Measurements from ENCODE around the gene G6PC1. TPM values are rescaled to one million over a fixed set of nuclear protein-coding genes. Genes with fewer than 3 reads are reported as not detected.

Gene G6PC1
- polyA plus RNA-seq, 1 donor from 2014 or later, result not detected

DNA sequence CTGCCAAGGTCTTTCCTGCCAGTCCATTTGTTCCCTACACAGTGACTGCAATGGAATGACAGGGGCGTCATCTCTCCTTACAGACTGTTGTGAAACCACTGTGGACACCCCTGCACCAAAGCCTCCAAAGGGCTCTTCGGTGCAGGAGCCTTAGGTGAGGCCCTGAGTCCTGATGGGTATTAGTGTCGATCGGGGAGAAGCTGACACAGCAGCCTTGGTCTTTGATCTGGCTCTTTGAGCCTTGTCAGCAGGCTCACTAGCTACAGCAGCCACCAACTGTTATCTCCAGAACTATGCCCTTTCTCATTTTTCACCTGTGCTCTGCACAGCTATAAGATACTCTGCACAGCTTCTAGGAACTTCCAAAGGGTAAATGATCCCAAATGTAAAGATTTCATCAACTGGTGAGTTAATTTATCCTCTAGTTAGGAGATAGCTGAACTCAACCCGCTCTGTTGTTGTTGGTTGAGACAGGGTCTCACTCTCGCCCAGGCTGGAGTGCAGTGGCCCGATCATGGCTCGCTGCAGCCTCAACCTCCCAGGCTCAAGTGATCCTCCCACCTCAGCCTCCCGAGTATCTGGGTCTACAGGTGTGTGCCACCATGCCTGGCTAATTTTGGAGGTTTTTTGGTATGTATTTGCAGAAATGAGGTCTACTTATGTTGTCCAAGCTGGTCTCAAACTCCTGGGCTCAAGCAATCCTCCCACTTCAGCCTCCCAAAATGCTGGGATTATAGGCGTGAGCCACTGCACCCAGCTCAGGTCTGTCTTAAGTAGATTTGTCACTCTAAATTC lies 19.7 kb downstream of the G6PC1 start:
- no peak for TF ChIP-seq SMC3 (conservative IDR thresholded peaks at IDR 0.05; ENCODE audit: poor library complexity)
- TF ChIP-seq TAF1 (IDR thresholded peaks at IDR 0.05; ENCODE audit: low read depth), result no peak
- no peak for TF ChIP-seq RAD21 (conservative IDR thresholded peaks at IDR 0.05)
- no peak for TF ChIP-seq POLR2AphosphoS5 (IDR thresholded peaks at IDR 0.05)
- TF ChIP-seq EZH2 (IDR thresholded peaks at IDR 0.05; ENCODE audit: borderline replicate concordance, insufficient read depth, low read length, poor library complexity, severe bottlenecking), result no peak
- TF ChIP-seq MXI1 (conservative IDR thresholded peaks at IDR 0.05; ENCODE audit: poor library complexity, severe bottlenecking), result no peak
- no peak for TF ChIP-seq EP300 (conservative IDR thresholded peaks at IDR 0.05; ENCODE audit: poor library complexity, severe bottlenecking)
- TF ChIP-seq, protein P1, sequence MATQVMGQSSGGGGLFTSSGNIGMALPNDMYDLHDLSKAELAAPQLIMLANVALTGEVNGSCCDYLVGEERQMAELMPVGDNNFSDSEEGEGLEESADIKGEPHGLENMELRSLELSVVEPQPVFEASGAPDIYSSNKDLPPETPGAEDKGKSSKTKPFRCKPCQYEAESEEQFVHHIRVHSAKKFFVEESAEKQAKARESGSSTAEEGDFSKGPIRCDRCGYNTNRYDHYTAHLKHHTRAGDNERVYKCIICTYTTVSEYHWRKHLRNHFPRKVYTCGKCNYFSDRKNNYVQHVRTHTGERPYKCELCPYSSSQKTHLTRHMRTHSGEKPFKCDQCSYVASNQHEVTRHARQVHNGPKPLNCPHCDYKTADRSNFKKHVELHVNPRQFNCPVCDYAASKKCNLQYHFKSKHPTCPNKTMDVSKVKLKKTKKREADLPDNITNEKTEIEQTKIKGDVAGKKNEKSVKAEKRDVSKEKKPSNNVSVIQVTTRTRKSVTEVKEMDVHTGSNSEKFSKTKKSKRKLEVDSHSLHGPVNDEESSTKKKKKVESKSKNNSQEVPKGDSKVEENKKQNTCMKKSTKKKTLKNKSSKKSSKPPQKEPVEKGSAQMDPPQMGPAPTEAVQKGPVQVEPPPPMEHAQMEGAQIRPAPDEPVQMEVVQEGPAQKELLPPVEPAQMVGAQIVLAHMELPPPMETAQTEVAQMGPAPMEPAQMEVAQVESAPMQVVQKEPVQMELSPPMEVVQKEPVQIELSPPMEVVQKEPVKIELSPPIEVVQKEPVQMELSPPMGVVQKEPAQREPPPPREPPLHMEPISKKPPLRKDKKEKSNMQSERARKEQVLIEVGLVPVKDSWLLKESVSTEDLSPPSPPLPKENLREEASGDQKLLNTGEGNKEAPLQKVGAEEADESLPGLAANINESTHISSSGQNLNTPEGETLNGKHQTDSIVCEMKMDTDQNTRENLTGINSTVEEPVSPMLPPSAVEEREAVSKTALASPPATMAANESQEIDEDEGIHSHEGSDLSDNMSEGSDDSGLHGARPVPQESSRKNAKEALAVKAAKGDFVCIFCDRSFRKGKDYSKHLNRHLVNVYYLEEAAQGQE (IDR thresholded peaks at IDR 0.05; ENCODE audit: borderline replicate concordance), result no peak
- TF ChIP-seq, protein P2, sequence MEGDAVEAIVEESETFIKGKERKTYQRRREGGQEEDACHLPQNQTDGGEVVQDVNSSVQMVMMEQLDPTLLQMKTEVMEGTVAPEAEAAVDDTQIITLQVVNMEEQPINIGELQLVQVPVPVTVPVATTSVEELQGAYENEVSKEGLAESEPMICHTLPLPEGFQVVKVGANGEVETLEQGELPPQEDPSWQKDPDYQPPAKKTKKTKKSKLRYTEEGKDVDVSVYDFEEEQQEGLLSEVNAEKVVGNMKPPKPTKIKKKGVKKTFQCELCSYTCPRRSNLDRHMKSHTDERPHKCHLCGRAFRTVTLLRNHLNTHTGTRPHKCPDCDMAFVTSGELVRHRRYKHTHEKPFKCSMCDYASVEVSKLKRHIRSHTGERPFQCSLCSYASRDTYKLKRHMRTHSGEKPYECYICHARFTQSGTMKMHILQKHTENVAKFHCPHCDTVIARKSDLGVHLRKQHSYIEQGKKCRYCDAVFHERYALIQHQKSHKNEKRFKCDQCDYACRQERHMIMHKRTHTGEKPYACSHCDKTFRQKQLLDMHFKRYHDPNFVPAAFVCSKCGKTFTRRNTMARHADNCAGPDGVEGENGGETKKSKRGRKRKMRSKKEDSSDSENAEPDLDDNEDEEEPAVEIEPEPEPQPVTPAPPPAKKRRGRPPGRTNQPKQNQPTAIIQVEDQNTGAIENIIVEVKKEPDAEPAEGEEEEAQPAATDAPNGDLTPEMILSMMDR (IDR thresholded peaks at IDR 0.05; ENCODE audit: poor library complexity, severe bottlenecking), result no peak
- Histone ChIP-seq H3K36me3 (ENCODE audit: insufficient read depth, low read length) (no peaks in the 10 kb centered on the region), H3F3A (ENCODE audit: insufficient read depth, low read length, poor library complexity, severe bottlenecking) (no peaks in the 10 kb centered on the region), H3K4me3 (ENCODE audit: low read length) (no peak overlapping the region), H3K27me3 (ENCODE audit: insufficient read depth, low read depth, low read length) (no peaks in the 10 kb centered on the region), H3K9me3 (ENCODE audit: low read length) (no peaks in the 10 kb centered on the region), H3K9ac (ENCODE audit: low read length) (no peak overlapping the region), H2AFZ (ENCODE audit: low read depth, low read length) (no peak overlapping the region), H3K79me2 (replicated peaks; ENCODE audit: insufficient read depth, low read length) (no peaks in the 10 kb centered on the region), H3K9me2 (ENCODE audit: insufficient read depth, low read length) (no peaks in the 10 kb centered on the region), H3K4me2 (ENCODE audit: low read length) (no peak overlapping the region), H3K27ac (ENCODE audit: low read length) (no peak overlapping the region), H4K20me1 (ENCODE audit: insufficient read depth) (no peaks in the 10 kb centered on the region)

DNA sequence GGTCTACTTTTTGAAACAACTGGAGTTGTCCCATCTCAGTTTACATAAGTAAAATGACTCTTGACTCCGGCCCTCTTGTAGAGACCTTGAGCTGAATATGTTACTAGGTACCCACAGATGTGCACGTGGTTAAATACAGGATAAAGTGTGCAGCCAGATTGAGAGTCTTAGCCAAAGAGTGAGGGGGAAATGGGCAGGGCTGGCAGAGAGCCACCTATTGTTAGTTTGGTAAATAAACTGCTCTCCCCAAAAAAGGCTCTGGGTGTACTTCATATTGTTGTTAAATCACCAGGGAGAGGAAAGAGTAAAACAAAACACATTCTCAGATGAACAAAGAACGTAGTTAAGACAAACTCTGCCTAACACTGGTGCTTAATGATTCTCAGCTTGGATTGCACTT lies 20.3 kb downstream of the G6PC1 start:
- TF ChIP-seq EP300 (conservative IDR thresholded peaks at IDR 0.05; ENCODE audit: poor library complexity, severe bottlenecking) (no peak), MXI1 (conservative IDR thresholded peaks at IDR 0.05; ENCODE audit: poor library complexity, severe bottlenecking) (no peak), POLR2AphosphoS5 (IDR thresholded peaks at IDR 0.05) (no peak), EZH2 (IDR thresholded peaks at IDR 0.05; ENCODE audit: borderline replicate concordance, insufficient read depth, low read length, poor library complexity, severe bottlenecking) (no peak), SMC3 (conservative IDR thresholded peaks at IDR 0.05; ENCODE audit: poor library complexity) (no peak), TAF1 (IDR thresholded peaks at IDR 0.05; ENCODE audit: low read depth) (no peak), RAD21 (conservative IDR thresholded peaks at IDR 0.05) (no peak)
- TF ChIP-seq, protein P2 (IDR thresholded peaks at IDR 0.05; ENCODE audit: poor library complexity, severe bottlenecking), result no peak
- TF ChIP-seq, protein P1 (IDR thresholded peaks at IDR 0.05; ENCODE audit: borderline replicate concordance), result no peak
- Histone ChIP-seq H3K27me3 (ENCODE audit: insufficient read depth, low read depth, low read length) (no peaks in the 10 kb centered on the region), H3F3A (ENCODE audit: insufficient read depth, low read length, poor library complexity, severe bottlenecking) (no peaks in the 10 kb centered on the region), H3K9me3 (ENCODE audit: low read length) (no peaks in the 10 kb centered on the region), H3K36me3 (ENCODE audit: insufficient read depth, low read length) (no peaks in the 10 kb centered on the region), H2AFZ (ENCODE audit: low read depth, low read length) (no peak overlapping the region), H3K4me3 (ENCODE audit: low read length) (no peak overlapping the region), H3K9me2 (ENCODE audit: insufficient read depth, low read length) (no peaks in the 10 kb centered on the region), H3K9ac (ENCODE audit: low read length) (no peak overlapping the region), H3K4me2 (ENCODE audit: low read length) (no peak overlapping the region), H3K27ac (ENCODE audit: low read length) (no peak overlapping the region), H3K79me2 (replicated peaks; ENCODE audit: insufficient read depth, low read length) (no peaks in the 10 kb centered on the region), H4K20me1 (ENCODE audit: insufficient read depth) (no peaks in the 10 kb centered on the region)
